BLaER1 treated with 17β-estradiol and CSF1 and Interleukin-3, amounts not matched to agents 10 nM and 100 nM (cell line): ENCODE measurements around the gene RTP2.

Experiments
- H3K27ac ChIP-seq, 11 experiments: shearing (Covaris generic); formaldehyde crosslinking; 2 replicates each; pipeline ENCODE4 v1.8.1; 2022
- H3K27me3 ChIP-seq, 11 experiments: shearing (Covaris generic); formaldehyde crosslinking; 2 replicates each; pipeline ENCODE4 v1.8.1; 2022
- H3K36me3 ChIP-seq, 11 experiments: shearing (Covaris generic); formaldehyde crosslinking; 2 replicates each; pipeline ENCODE4 v1.8.1; 2022
- H3K4me1 ChIP-seq, 10 experiments: shearing (Covaris generic); formaldehyde crosslinking; 2 replicates each; pipeline ENCODE4 v1.8.1; 2022
- H3K4me2 ChIP-seq, 11 experiments: shearing (Covaris generic); formaldehyde crosslinking; 2 replicates each; pipeline ENCODE4 v1.8.1; 2022
- H3K4me3 ChIP-seq, 10 experiments: shearing (Covaris generic); formaldehyde crosslinking; 2 replicates each; pipeline ENCODE4 v1.8.1; 2022
- H3K9ac ChIP-seq, 11 experiments: shearing (Covaris generic); formaldehyde crosslinking; 2 replicates each; pipeline ENCODE4 v1.8.1; 2022
- H3K9me3 ChIP-seq, 11 experiments: shearing (Covaris generic); formaldehyde crosslinking; replicated peaks in 1 of 11; 2 replicates each; pipeline ENCODE4 v1.8.1; 2022
- H4K20me1 ChIP-seq, 11 experiments: shearing (Covaris generic); formaldehyde crosslinking; 2 replicates each; pipeline ENCODE4 v1.8.1; 2022
- Cebpa-rat ChIP-seq, 11 experiments: shearing (Covaris generic); IDR thresholded peaks; 2 replicates each; pipeline ENCODE4 v1.8.1; 2022

The RTP2 gene

DNA sequence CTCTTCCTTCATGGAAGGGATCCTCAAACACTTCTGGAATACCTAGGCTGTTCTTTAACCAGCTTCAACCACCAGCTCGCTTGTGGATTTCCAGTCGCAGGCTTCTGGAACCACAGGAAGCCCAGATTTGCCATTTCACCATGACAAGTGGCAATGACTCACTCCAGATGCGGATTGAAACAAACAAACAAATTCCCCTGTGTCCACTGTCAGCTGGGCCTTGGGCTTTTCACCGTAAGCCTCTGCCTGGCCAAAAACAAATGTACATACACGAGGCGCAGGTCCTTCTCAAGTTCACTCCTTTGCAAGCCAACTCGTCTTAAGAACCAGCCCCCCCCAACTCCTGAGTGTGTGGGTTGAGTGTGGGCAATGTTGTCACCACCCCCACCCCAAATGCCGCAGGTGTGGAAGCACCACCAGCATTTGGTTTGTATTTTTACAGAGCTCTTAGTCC is 34.1 kb upstream of the RTP2 start:
- H4K20me1 ChIP-seq = peaks cover 0 to 87% (median 43%) of the 10 kb centered on the region in 11 experiments; a peak in 18 of 22 replicates
- peak overlapping the region; percentile 89 to 99 (median 95) for H3K4me2 ChIP-seq
- peaks cover 31 to 45% (median 34%) of the 10 kb centered on the region in 11 experiments for H3K36me3 ChIP-seq
- peaks cover 49 to 78% (median 62%) of the 10 kb centered on the region in 10 experiments for H3K4me1 ChIP-seq
- no peaks in the 10 kb centered on the region for H3K9me3 ChIP-seq
- peak overlapping the region; percentile 96 to 100 (median 99) for H3K9ac ChIP-seq
- peak overlapping the region; percentile 76 to 96 (median 88) for H3K4me3 ChIP-seq
- peak in 3 of 11 experiments; percentile 13 to 38 (median 23); a peak in 1 of 22 replicates for TF ChIP-seq Cebpa-rat (IDR thresholded peaks at IDR 0.05)
- H3K27me3 ChIP-seq = no peaks in the 10 kb centered on the region
- H3K27ac ChIP-seq = peak overlapping the region; percentile 97 to 100 (median 99)

DNA sequence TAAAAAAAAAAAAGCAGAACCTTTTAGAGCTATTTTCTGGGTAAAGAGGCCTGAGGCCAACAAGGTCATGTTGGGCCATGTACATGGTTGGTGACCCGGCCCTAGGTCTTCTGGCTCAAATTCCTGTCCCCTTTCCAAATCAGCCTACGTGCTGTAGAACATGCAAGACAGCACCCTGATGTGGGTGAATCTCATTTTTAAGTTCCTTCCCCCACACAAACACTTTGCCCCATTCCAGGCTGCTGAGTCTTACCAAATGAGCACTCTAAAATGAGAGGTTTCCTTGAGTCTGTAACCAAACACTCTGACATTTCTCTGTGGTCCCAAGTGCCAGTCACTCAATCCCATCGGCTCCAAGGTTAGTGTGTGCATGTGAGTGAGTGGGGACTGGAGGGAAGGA is 33.5 kb upstream of the RTP2 start:
- peak overlapping the region; percentile 76 to 96 (median 88); a peak in 19 of 20 replicates for H3K4me3 ChIP-seq
- TF ChIP-seq Cebpa-rat (IDR thresholded peaks at IDR 0.05) = no peak
- H3K9me3 ChIP-seq = no peaks in the 10 kb centered on the region
- peaks cover 49 to 78% (median 63%) of the 10 kb centered on the region in 10 experiments for H3K4me1 ChIP-seq
- peaks cover 0 to 93% (median 49%) of the 10 kb centered on the region in 11 experiments; a peak in 18 of 22 replicates for H4K20me1 ChIP-seq
- no peaks in the 10 kb centered on the region for H3K27me3 ChIP-seq
- peaks cover 37 to 51% (median 40%) of the 10 kb centered on the region in 11 experiments for H3K36me3 ChIP-seq
- H3K4me2 ChIP-seq = peak overlapping the region; percentile 89 to 99 (median 95)
- H3K27ac ChIP-seq = peak overlapping the region; percentile 97 to 100 (median 99)
- peak overlapping the region; percentile 96 to 100 (median 99) for H3K9ac ChIP-seq

DNA sequence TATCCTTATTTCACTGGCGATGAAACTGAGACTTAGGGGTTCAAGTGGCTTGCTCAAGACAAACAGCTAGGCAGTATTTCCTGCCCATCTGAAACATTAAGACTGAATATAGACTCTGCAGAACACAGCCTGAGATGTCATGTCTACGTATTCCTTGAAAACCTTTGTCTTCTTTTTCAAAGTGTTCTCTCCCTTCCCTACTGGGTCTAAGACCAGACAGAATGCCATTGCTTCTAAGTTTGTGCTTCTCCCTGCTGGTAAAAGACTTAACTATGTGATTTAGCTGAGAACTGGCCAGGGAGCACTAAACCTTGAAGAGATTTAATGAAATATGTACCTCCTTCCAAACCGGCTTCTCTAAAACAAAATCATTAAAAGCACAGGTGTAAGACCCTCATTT is 33.0 kb upstream of the RTP2 start:
- TF ChIP-seq Cebpa-rat (IDR thresholded peaks at IDR 0.05) = no peak
- H3K27me3 ChIP-seq = no peaks in the 10 kb centered on the region
- H3K4me1 ChIP-seq = peaks cover 46 to 74% (median 59%) of the 10 kb centered on the region in 10 experiments
- peak overlapping the region; percentile 89 to 99 (median 95) for H3K4me2 ChIP-seq
- H4K20me1 ChIP-seq = peaks cover 0 to 93% (median 54%) of the 10 kb centered on the region in 11 experiments; a peak in 18 of 22 replicates
- H3K9ac ChIP-seq = peak overlapping the region; percentile 96 to 100 (median 99)
- peak overlapping the region; percentile 76 to 96 (median 88); a peak in 18 of 20 replicates for H3K4me3 ChIP-seq
- peaks cover 41 to 56% (median 45%) of the 10 kb centered on the region in 11 experiments for H3K36me3 ChIP-seq
- H3K9me3 ChIP-seq = no peaks in the 10 kb centered on the region
- peak overlapping the region; percentile 97 to 100 (median 99) for H3K27ac ChIP-seq

DNA sequence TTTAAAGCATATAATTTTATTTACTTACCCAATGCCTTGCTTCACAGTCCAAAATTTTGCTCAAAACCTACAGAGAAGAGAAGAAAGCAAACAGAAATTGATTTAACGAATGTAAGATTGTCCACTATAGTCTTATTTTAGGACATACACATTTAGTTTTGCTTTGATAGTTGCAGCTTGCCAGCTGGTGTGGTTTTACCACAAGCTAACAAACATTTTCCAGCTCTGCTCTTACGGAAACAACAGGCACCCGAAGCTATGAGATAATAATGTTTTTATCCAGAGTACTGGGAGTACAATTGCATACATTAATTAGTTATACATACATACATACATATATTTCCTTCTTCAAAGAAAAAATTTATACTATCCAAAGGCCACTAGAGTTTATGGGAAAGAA is 32.5 kb upstream of the RTP2 start:
- Histone ChIP-seq H3K36me3 (peaks cover 47 to 61% (median 50%) of the 10 kb centered on the region in 11 experiments), H3K4me1 (peaks cover 43 to 70% (median 56%) of the 10 kb centered on the region in 10 experiments), H3K9ac (peak overlapping the region; percentile 96 to 100 (median 99); a peak in 21 of 22 replicates), H3K4me3 (peak overlapping the region in 9 of 10 experiments; percentile 9 to 96 (median 87); a peak in 13 of 20 replicates), H3K27ac (peak overlapping the region; percentile 97 to 100 (median 99); a peak in 21 of 22 replicates), H4K20me1 (peaks cover 0 to 94% (median 59%) of the 10 kb centered on the region in 11 experiments; a peak in 19 of 22 replicates), H3K9me3 (no peaks in the 10 kb centered on the region), H3K4me2 (peak overlapping the region; percentile 89 to 99 (median 95); a peak in 21 of 22 replicates), H3K27me3 (no peaks in the 10 kb centered on the region)
- TF ChIP-seq Cebpa-rat (IDR thresholded peaks at IDR 0.05) = no peak

DNA sequence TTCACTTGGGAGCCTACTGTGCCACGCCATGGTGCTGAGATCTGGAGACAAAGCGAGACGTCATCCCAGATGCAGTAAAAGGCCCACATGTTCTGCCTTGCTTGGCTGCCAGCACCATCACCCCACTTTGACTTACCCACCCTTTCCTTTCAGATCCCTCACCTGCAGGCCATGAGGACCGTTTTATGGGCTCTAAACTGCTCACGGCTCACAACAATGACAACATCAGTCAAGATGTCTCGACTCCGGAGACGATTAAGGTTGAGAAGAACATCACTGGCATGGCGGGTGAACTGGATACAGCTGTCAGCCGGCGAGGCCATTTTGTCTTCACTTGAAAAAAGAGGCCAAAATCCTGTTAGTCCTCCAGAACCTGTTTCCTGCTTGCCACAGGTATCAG is 31.0 kb upstream of the RTP2 start:
- Histone ChIP-seq H4K20me1 (peaks cover 9 to 96% (median 74%) of the 10 kb centered on the region in 11 experiments; a peak in 19 of 22 replicates), H3K9ac (no peak overlapping the region), H3K4me3 (no peak overlapping the region), H3K27ac (peak overlapping the region in 2 of 11 experiments; percentile 98 to 99; a peak in 4 of 22 replicates), H3K4me2 (peak overlapping the region in 6 of 11 experiments; percentile 1 to 99 (median 96); a peak in 6 of 22 replicates), H3K9me3 (no peaks in the 10 kb centered on the region), H3K36me3 (peaks cover 62 to 76% (median 65%) of the 10 kb centered on the region in 11 experiments), H3K27me3 (no peaks in the 10 kb centered on the region), H3K4me1 (peaks cover 40 to 69% (median 52%) of the 10 kb centered on the region in 10 experiments)
- TF ChIP-seq Cebpa-rat (IDR thresholded peaks at IDR 0.05) = no peak

DNA sequence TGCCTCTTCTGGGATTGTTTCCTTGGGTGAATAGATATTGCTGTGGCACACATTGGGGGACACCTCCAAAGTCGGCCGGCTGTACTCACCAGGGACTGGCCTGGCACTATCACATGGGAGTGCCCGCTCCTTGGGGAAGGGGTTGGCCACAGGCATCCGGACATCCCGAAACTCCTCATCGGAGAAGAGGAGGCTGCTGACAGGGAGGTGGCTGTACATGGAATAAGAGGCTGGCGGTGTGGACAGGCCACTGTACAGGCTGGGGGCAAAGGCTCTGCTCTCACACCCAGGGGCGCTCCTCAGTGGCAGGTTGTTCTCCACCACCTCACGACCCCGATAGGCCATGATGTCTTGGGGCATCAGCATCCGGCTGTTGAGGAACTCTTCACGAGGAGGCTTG is 27.2 kb upstream of the RTP2 start:
- Histone ChIP-seq H4K20me1 (peaks cover 17 to 100% (median 88%) of the 10 kb centered on the region in 11 experiments; a peak in 20 of 22 replicates), H3K4me2 (no peak overlapping the region), H3K36me3 (peaks cover 99 to 100% (median 100%) of the 10 kb centered on the region in 11 experiments), H3K9me3 (no peaks in the 10 kb centered on the region), H3K4me3 (no peak overlapping the region), H3K27ac (peak overlapping the region in 2 of 11 experiments; percentile 41 to 43; a peak in 3 of 22 replicates), H3K4me1 (peaks cover 10 to 31% (median 21%) of the 10 kb centered on the region in 10 experiments), H3K27me3 (no peaks in the 10 kb centered on the region), H3K9ac (no peak overlapping the region; a peak in 1 of 22 replicates)
- no peak for TF ChIP-seq Cebpa-rat (IDR thresholded peaks at IDR 0.05)

DNA sequence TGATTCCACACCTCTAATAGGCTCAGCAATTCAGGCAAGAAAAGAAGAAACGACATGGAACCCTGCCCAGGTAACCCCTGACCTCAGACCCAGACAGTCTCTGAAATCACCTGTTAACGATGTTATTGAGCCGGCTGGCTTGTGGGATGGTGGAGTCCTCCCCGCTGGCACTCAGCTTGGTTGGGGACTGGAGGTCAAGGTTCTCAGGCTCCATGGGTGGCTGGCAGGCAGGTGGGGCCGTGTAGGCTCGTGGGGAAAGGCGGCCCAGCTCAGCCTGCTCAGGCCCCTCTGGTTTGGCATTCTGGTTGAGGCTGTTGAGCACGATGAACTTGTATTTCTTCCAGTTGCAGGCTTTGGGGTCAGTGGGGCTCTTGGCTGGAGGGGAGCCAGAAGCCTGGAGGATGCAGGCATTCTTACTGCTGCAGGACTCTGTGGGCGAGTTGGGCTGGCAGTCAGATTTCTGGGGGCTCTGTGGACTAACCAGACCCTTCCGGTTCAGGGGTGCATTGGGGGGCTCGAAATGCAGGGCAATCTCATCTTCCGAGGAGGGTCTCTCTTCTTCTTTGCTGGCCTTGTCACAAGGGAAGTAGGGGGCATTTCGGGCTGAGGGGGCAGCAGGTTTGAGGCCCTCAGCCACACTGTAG is 26.7 kb upstream of the RTP2 start:
- peak overlapping the region in 3 of 11 experiments; percentile 10 to 28 (median 18); a peak in 3 of 22 replicates for H3K9ac ChIP-seq
- no peak for TF ChIP-seq Cebpa-rat (IDR thresholded peaks at IDR 0.05)
- peak overlapping the region in 3 of 11 experiments; percentile 27 to 43 (median 41); a peak in 4 of 22 replicates for H3K27ac ChIP-seq
- H3K4me2 ChIP-seq = no peak overlapping the region
- peaks cover 100% of the 10 kb centered on the region in 11 experiments for H3K36me3 ChIP-seq
- no peaks in the 10 kb centered on the region for H3K9me3 ChIP-seq
- H3K4me3 ChIP-seq = no peak overlapping the region
- H3K27me3 ChIP-seq = no peaks in the 10 kb centered on the region
- H3K4me1 ChIP-seq = peaks cover 5 to 26% (median 15%) of the 10 kb centered on the region in 10 experiments
- peaks cover 19 to 100% (median 93%) of the 10 kb centered on the region in 11 experiments; a peak in 20 of 22 replicates for H4K20me1 ChIP-seq

DNA sequence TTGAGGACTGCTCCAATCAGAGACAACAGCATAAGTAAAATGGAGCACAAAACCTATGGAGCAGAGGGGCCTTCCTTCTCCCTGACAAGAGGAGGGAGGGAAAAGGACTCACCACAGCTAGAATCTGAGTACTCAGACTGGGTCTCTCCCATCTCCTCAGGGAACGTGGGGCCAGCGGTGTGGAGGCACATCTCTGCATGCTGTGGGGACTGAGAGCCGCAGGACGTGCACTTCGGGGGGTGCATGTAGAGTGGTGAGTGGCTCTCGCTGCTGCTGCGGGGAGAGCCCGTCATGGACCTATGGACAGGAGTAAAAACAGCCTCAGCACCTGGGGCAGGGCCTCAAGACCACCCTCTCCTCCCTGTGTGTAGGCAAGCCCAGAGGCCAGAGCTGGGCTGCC is 25.9 kb upstream of the RTP2 start:
- Histone ChIP-seq H4K20me1 (peaks cover 19 to 100% (median 89%) of the 10 kb centered on the region in 11 experiments; a peak in 20 of 22 replicates), H3K9me3 (no peaks in the 10 kb centered on the region), H3K4me1 (peaks cover 1 to 18% (median 8%) of the 10 kb centered on the region in 10 experiments; a peak in 13 of 20 replicates), H3K27ac (peak overlapping the region in 3 of 11 experiments; percentile 0 to 43 (median 27); a peak in 4 of 22 replicates), H3K27me3 (no peaks in the 10 kb centered on the region), H3K36me3 (peaks cover 100% of the 10 kb centered on the region in 11 experiments), H3K4me3 (no peak overlapping the region), H3K4me2 (no peak overlapping the region), H3K9ac (peak overlapping the region in 3 of 11 experiments; percentile 6 to 28 (median 18); a peak in 1 of 22 replicates)
- no peak for TF ChIP-seq Cebpa-rat (IDR thresholded peaks at IDR 0.05)
